ENCODE data around the gene ROPN1L.

DNA sequence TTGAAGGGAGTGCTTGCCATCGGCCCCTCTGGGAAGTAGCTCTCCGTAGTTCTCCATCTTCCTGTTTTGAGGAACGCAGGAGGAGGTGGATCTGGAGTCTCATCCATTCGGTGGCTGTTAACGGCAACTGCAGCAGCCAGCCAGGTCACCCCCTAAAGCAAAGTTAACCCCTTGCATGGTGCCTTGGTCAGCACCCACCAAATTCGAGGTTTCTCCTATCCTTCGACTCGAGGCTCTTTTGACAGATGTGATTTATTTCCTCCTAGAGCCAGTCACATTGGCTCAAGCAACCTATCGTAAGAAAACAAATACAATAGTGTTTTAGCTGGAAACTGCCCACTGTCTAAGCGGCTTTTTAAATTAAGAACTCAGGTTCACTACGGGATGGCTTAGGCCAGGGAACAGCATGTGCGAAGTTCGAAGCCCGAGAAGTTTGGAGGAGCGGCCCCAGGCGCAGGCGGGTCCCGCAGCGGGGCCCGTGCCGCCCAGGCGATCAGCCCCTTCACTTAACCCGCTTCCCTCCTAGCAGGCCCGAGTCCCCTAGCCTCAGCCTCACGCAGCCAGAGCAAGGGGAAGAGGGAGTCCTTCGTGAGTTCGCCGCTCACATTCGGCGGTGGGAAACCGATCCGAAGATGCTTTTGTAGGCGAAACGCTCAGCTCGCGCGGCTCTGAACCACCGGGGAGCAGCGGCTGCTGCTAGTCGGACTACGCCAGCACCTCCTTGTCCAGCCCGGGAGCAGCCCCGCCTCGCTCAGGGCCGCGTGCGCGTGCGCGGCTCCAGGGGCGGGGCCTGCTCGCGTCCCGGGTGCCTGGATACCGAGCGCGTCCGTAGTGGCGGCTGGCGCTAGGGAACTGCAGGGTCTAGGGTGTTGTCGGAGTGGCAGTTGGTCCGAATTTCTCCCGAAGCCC, at the start of gene ROPN1L:
- TF ChIP-seq, protein P1, sequence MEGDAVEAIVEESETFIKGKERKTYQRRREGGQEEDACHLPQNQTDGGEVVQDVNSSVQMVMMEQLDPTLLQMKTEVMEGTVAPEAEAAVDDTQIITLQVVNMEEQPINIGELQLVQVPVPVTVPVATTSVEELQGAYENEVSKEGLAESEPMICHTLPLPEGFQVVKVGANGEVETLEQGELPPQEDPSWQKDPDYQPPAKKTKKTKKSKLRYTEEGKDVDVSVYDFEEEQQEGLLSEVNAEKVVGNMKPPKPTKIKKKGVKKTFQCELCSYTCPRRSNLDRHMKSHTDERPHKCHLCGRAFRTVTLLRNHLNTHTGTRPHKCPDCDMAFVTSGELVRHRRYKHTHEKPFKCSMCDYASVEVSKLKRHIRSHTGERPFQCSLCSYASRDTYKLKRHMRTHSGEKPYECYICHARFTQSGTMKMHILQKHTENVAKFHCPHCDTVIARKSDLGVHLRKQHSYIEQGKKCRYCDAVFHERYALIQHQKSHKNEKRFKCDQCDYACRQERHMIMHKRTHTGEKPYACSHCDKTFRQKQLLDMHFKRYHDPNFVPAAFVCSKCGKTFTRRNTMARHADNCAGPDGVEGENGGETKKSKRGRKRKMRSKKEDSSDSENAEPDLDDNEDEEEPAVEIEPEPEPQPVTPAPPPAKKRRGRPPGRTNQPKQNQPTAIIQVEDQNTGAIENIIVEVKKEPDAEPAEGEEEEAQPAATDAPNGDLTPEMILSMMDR (IDR thresholded peaks at IDR 0.05), result no peak
- TF ChIP-seq POLR2A (IDR thresholded peaks at IDR 0.05), result peak; percentile 74 to 84
